ENCODE results near the gene BIN1.

BIN1 gene

GRCh38 chr2:127055786-127056076 is 51.2 kb downstream of the BIN1 start:
- H3K4me3 ChIP-seq (ENCODE audit: low read depth, low read length) = no peak overlapping the region
- no peak for TF ChIP-seq CTCF (IDR thresholded peaks at IDR 0.05; ENCODE audit: low read depth, low read length)
- no peak for DNase-seq (ENCODE audit: low read depth, low spot score)
- in situ Hi-C loops (cut with HindIII; ENCODE audit: low sequenced_read_pairs) = no loop called here

- in situ Hi-C loops (cut with HindIII; ENCODE audit: low sequenced_read_pairs) = no loop called here
- DNase-seq (ENCODE audit: low read depth, low spot score) = no peak
- no peak overlapping the region for H3K4me3 ChIP-seq (ENCODE audit: low read depth, low read length)
- no peak for TF ChIP-seq CTCF (IDR thresholded peaks at IDR 0.05; ENCODE audit: low read depth, low read length)
Measured at GRCh38 chr2:127054996-127055785, 51.8 kb downstream of the BIN1 start.

GRCh38 chr2:127054604-127054930 is 52.4 kb downstream of the BIN1 start:
- H3K4me3 ChIP-seq (ENCODE audit: low read depth, low read length) = no peak overlapping the region
- no peak for TF ChIP-seq CTCF (IDR thresholded peaks at IDR 0.05; ENCODE audit: low read depth, low read length)
- in situ Hi-C loops (cut with HindIII; ENCODE audit: low sequenced_read_pairs) = no loop called here
- no peak for DNase-seq (ENCODE audit: low read depth, low spot score)

- no peak overlapping the region for H3K4me3 ChIP-seq (ENCODE audit: low read depth, low read length)
- DNase-seq (ENCODE audit: low read depth, low spot score) = no peak
- no peak for TF ChIP-seq CTCF (IDR thresholded peaks at IDR 0.05; ENCODE audit: low read depth, low read length)
- in situ Hi-C loops (cut with HindIII; ENCODE audit: low sequenced_read_pairs) = no loop called here
Measured at GRCh38 chr2:127053731-127054603, 53.0 kb downstream of the BIN1 start.

- TF ChIP-seq CTCF (IDR thresholded peaks at IDR 0.05; ENCODE audit: low read depth, low read length) = no peak
- in situ Hi-C loops (cut with HindIII; ENCODE audit: low sequenced_read_pairs) = no loop called here
Measured at GRCh38 chr2:127052771-127053691, 53.9 kb downstream of the BIN1 start.

GRCh38 chr2:127052057-127052770 is 54.7 kb downstream of the BIN1 start:
- no peak for TF ChIP-seq CTCF (IDR thresholded peaks at IDR 0.05; ENCODE audit: low read depth, low read length)
- in situ Hi-C loops (cut with HindIII; ENCODE audit: low sequenced_read_pairs) = no loop called here
- no peak for DNase-seq (ENCODE audit: low read depth, low spot score)
- H3K4me3 ChIP-seq (ENCODE audit: low read depth, low read length) = no peak overlapping the region

More at GRCh38 chr2:127052771-127053691, 53.9 kb downstream of the BIN1 start:
- no peak overlapping the region for H3K4me3 ChIP-seq (ENCODE audit: low read depth, low read length)
- no peak for DNase-seq (ENCODE audit: low read depth, low spot score)

All from astrocyte of the spinal cord (primary cell).